HG02588 (cell line): ENCODE results near the gene MCC.

Experiments used
- ATAC-seq: cut with Tn5 transposase; IDR thresholded peaks from one replicate; pipeline ENCODE4 v1.9.1; 2021; ENCODE audit warnings: mild to moderate bottlenecking, moderate library complexity; ENCODE audit not compliant: unreplicated experiment

Gene MCC

GRCh38 chr5:113020461-113021273, 467.6 kb downstream of the MCC start:
- ATAC-seq = no peak

DNA sequence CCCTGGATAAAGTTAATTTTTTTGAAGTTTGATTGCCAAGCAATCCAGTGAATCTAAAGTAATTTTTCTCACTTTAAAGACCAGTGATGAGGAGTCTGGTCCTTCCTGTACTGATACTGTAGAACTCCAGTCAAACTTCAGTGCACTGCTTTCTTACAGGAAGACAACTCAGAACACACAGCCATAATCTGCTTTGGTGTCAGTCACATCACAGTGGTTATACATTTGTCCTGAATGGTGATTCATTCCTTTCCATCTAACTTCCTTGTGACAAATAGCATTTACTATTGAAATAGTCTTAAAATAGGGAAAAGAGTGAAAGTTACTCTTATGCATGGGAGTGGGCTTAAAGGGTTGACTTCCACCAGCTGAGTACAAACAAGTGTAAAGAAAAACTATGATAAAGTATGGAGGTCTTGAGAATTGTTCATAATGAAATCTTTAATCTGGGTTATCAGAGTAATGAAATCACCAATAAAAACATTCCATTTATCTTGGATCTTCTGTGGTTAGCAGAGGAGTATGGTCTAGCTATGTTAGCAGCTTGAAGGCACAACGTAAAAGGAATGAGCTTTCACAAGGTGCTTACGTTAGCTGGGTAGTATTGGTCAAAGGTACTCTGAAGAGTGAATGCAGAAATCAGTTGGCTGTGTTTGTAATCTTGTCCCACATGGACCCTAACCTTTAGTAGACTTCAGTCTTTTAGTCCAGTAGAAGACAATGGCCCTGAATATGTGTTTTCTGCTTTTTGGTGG, 470.2 kb downstream of the MCC start:
- ATAC-seq = no peak

DNA sequence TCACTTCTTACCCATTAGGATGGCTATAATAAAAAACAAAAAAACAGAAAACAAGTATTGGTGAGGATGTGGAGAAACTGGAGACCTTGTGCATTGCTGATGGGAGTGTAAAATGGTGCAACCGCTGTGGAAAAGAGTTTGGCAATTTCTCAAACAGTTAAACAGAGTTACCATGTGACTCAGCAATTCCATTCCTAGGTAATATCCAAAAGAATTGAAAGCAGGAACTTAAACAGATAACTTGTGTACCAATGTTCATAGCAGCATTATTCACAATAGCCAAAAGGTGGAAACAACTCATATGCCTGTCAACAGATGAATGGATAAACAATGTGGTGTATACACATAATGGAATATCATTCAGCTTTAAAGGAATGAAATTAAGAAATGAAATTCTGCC, 482.8 kb downstream of the MCC start:
- ATAC-seq = no peak

- no peak for ATAC-seq
Observed at GRCh38 chr5:113003763-113004162, 484.5 kb downstream of the MCC start.

- no peak for ATAC-seq
Observed at GRCh38 chr5:113002423-113002822, 485.8 kb downstream of the MCC start.

- no peak for ATAC-seq
Observed at GRCh38 chr5:113000466-113000865, 487.8 kb downstream of the MCC start.

GRCh38 chr5:112998296-112998695, 490.0 kb downstream of the MCC start:
- ATAC-seq = no peak

GRCh38 chr5:112996830-112997374, 491.4 kb downstream of the MCC start:
- no peak for ATAC-seq

DNA sequence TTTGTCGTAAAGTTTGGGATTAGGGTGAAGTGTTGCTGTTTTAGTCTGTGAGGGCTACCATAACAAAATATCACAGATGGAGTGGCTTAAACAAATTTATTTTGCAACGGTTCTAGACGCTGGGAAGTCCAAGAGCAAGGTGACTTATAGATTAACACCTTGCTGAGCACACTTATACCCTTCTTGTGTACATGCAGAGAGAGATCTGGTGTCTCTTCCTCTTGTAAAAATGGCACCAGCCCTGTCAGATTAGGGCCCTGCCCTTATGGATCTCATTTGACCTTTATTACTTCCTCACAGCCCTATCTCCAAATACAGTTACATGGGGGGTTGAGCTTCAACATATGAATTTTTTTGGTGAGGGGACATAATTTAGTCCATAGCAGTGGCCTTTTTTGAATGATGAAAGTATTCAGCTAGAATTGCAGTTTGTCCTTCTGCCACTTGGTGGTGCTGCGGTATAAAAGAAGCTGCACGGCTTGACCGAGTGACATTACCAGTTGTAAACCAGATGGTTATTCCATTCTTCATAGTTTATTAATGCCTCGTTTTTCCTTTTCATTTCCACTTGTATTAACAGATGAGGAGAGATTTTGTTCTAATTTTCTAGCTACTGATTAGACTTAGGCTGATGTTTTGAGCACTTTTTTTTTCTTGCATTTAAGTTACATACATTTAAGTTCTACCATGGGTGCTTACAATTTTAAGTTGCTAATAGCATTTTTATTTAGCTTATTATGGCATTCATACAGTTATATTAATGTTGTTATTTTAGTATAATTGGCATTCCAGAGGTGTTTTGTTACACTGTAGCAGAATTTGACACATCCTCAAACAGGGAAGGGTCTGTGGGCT, 492.3 kb downstream of the MCC start:
- peak; percentile 82 for ATAC-seq

- ATAC-seq = no peak
Observed at GRCh38 chr5:112986224-112986623, 502.0 kb downstream of the MCC start.

- no peak for ATAC-seq
Observed at GRCh38 chr5:112983363-112983762, 504.9 kb downstream of the MCC start.

DNA sequence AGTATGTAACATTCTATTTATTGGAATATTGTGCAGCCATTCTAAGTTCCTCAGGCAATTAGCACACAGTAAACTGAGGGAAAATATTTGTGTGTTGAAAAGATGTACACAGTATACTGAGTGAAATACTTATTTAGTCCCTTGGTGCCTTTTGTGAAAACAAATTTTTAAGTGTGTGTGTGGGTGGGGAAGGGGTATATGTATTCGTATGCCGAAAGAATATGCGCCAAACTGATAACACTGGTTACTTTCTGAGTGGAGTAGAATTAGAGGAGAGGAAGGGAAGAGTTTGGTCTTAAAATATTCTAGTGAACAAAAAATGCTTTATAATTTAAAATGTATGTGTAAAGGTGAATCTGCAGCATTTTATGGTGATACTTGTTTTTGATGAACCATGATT, 508.5 kb downstream of the MCC start:
- ATAC-seq = no peak

GRCh38 chr5:112978836-112979235, 509.4 kb downstream of the MCC start:
- ATAC-seq = no peak

DNA sequence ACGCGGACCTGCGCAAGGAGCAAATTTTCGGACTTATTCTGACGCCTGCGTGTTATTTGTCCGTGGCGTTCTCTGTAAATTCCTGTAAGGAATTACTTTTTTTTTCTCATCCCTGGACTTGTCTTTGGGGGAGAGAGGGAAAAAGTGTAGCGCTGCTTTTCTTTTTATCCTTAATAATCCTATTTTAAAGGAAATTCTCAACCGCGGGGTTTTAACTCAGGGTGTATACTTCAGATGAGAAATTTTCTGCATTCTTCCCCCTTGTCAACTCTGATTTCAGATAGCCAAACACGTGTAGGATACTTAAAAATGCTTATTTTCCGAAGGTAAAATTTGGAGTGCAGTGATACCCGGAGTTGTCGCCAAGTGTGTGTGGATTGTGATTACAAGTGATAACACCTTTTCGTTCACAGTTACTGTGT, 510.8 kb downstream of the MCC start:
- ATAC-seq = no peak

DNA sequence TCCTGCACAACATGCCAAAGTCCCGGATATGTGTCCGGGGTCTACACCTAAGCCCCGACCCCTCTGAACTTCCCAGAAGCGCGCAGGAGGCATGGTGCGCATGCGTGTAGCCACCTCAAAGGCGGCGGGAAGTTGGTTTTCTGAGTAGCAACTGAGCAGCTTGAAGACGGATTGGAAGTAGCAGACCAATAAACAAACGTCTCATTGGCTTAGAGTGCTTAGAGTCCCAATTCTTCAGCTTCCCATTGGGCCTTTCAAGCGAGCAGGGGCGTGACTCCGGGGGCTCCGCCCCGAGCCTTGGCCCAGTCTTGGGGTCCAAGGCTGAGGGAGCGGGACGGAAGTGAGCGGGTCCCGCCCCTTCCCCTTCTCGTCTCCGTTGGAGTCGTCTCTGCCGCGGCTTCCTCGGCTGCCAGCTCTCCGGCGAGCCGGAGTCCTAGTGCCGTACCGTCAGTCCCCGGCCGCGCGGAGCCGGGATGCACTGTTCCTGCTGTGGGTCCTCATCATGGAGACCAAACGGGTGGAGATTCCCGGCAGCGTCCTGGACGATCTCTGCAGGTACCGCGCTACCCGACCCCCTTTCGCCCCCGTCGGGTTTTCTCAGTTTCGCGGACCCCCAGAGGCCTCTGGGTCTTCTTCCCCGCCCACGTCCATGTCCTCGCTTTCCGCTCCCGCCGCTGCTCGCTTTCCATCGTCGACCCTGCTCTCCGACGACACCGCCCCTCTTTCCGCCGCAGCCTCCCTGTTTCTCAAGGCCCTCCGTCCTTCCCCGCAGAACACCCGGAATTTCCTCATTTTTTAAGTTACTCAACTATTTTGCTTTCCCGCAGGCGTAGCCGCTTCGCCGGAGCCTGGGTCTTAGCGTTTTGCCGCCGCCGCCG, 511.6 kb downstream of the MCC start, which contains the start of gene DCP2:
Gene DCP2 (plus strand): TSS at position 367 of the 878 bp plus-strand sequence. CDS start 136 bp downstream, at position 503.
- ATAC-seq = peak; percentile 97

DNA sequence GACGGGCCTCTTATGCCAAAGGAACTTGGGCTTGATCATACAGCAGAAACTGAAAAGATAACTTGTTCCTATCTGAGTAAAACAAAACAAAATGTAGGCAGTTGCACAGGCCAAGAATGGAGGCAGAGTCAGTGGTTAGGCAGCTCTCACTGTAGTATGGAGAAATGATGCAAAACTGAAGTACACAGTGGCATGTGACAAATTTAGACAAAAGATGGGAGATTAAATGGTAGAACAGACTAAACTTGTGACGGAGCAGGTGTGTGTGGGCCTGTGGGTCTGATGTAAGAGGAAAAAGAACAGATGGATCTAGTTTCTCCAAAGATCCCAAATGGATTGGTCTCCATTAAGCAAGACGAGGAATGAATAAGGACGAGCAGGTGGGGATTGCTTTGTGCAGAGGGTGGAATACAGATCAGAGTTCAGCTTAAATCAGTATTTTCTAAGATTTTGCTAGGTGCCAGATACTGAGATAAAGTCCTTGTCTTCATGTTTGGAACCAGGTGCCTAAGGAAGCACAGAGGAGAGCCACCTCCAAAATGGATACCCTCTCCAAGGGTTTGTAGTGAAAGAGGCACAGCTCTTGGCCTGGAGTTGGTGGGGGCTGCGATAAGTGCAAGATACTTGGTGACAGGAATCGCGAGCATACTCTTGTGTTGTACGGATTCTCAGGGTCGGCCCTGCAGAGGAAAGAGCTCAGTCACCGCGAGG, 512.4 kb downstream of the MCC start:
- ATAC-seq = peak; percentile 14

DNA sequence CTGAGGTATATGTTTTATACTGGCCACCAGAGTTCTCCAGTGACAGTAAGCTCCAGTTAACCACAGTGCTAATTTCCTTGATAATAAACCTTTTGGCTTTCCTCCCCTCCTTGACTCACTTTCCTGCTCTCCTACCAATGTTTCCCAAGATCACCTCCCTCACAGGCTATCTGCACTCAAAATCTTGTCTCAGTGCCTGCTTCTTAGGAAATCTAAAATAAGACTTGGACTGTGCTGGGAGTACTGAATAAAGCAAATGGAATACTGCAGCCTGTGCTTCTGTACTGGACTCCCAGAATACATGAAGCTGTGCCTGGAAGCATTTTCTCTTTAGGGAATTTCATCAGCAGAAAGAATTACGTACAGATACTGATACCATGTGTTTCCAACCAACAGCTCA, 513.4 kb downstream of the MCC start:
- no peak for ATAC-seq

DNA sequence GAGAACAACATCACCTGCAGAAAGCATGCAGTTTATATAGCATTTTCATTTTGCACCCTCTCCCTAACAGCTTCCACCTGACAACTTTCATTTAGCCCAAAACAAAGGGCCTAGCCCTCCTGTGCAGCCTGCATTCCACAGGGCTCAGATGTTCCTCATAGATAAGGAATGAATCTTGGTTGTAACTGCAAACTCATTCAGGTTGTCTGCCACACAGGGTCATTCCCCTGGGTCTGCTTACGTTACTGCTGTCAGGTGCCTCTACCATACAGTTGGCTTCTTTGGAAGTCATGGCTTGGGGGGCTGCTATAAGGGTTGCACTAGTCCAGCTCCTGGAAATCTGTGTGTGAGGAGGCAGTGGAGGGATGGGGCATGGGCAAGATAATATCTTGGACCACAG, 514.3 kb downstream of the MCC start:
- no peak for ATAC-seq

DNA sequence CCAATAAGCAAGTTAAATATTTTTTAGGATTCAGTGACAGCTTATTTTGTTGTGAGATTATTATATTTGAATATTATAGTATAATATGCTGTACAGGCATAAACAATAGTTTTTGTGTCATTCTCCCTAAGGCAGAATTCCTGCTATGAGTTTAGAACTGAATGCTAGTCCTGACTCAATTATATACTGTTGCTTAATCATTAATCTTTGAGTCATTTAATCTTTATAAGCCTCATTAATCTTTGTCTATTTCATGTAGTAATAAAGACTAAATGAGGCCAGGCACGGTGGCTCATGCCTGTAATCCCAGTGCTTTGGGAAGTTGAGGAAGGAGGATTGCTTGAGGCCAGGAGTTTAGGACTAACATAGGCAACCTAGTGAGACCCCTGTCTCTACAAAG, 515.2 kb downstream of the MCC start:
- no peak for ATAC-seq
